Thoracic aorta (tissue), 2 donors: ENCODE results near the gene ZNF282. TPM values are rescaled to one million over a fixed set of nuclear protein-coding genes. Genes with fewer than 3 reads are reported as not detected.

ENCODE experiments used
- ATAC-seq: fragments of 150-250 bp; one replicate; pipeline ENCODE4 v1.8.0; 2017; ENCODE audit warnings: low read depth; ENCODE audit not compliant: insufficient number of reproducible peaks, low FRiP score
- DNase-seq: peaks from one replicate; pipeline ENCODE4 v3.0.0-alpha.2; 2020; ENCODE audit warnings: low spot score
- H3K27ac ChIP-seq, 2 donors: fragments of 200-600 bp; sonication (generic); 1 replicate in 1 of 2; 2 replicates in 1 of 2; pipeline ENCODE4 v1.5.1; 2016; ENCODE audit warnings: mild to moderate bottlenecking in 2 of 2, moderate library complexity in 2 of 2
- H3K27me3 ChIP-seq: fragments of 200-600 bp; sonication (generic); replicated peaks from 2 replicates; pipeline ENCODE4 v1.6.0; 2016; ENCODE audit warnings: mild to moderate bottlenecking; ENCODE audit not compliant: insufficient read depth
- H3K36me3 ChIP-seq: fragments of 200-600 bp; sonication (generic); one replicate; pipeline ENCODE4 v1.5.1; 2016
- H3K4me1 ChIP-seq, 2 donors: fragments of 200-600 bp; sonication (generic); 1 replicate in 1 of 2; 2 replicates in 1 of 2; pipeline versions ENCODE4 v1.5.1 to v1.6.0; 2016; ENCODE audit warnings: low read depth in 2 of 2, mild to moderate bottlenecking in 1 of 2; ENCODE audit not compliant: control insufficient read depth in 1 of 2
- H3K4me3 ChIP-seq: fragments of 200-600 bp; sonication (generic); 2 replicates; pipeline ENCODE4 v1.5.1; 2016; ENCODE audit warnings: mild to moderate bottlenecking
- H3K9me3 ChIP-seq: fragments of 200-600 bp; sonication (generic); 2 replicates; pipeline ENCODE4 v1.5.1; 2016
- total RNA-seq, 2 donors: library from RNA; depleted of rRNA; stranded (reverse); fragments of >200 nt; gene quantifications; one replicate each; pipeline versions ENCODE4 v1.1.0 to v1.2.3, GENCODE V29; 2016
- TF ChIP-seq, protein P1 (sequence below): fragments of 200-600 bp; sonication (generic); IDR thresholded peaks from one replicate; pipeline ENCODE4 v1.5.1; 2019; ENCODE audit warnings: antibody characterized with exemption

Gene ZNF282
- total RNA-seq, 2 donors from 2014 or later: 11.1 to 20.7 TPM

DNA sequence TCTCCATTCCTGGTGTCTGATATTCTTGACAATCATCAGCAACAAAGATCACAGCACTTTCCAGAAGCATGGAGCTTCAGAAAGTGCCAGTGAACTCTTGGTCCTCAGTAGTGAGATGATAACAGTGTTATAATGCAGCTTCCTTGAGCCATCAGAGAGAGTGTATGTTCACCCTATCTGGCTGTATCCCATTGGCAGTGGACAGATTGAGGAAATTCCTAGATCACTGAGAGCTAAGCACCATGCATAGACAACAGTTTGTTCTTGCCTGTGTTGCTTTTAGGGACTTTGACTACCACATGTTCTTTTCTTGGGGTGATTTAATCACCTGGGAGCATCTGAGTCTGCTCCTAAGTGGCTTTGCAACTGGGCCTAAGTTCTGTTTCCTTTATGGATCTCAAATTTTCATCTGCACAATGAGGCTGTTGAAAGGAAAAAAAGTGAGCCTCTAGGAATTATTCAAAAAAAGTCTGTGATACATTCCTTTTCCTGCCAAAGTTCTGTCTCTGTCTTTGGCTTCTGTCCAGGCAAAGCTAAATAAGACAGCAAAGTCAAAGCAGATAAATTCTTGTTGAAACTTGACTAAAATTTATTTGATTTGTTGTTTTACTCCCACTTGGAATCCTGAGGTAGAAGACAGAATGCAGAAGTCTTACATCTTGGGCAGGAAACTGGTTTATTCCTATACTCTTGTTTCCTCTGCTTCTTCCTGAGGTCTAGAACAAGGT is 14.5 kb upstream of the ZNF282 start:
- ATAC-seq: no peak
- Histone ChIP-seq H3K4me1 (no peaks in the 10 kb centered on the region), H3K27ac (no peak overlapping the region), H3K36me3 (peaks cover 35% of the 10 kb centered on the region), H3K9me3 (no peaks in the 10 kb centered on the region), H3K27me3 (no peaks in the 10 kb centered on the region), H3K4me3 (no peak overlapping the region)
- no peak for DNase-seq
- TF ChIP-seq, protein P1, sequence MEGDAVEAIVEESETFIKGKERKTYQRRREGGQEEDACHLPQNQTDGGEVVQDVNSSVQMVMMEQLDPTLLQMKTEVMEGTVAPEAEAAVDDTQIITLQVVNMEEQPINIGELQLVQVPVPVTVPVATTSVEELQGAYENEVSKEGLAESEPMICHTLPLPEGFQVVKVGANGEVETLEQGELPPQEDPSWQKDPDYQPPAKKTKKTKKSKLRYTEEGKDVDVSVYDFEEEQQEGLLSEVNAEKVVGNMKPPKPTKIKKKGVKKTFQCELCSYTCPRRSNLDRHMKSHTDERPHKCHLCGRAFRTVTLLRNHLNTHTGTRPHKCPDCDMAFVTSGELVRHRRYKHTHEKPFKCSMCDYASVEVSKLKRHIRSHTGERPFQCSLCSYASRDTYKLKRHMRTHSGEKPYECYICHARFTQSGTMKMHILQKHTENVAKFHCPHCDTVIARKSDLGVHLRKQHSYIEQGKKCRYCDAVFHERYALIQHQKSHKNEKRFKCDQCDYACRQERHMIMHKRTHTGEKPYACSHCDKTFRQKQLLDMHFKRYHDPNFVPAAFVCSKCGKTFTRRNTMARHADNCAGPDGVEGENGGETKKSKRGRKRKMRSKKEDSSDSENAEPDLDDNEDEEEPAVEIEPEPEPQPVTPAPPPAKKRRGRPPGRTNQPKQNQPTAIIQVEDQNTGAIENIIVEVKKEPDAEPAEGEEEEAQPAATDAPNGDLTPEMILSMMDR: no peak

DNA sequence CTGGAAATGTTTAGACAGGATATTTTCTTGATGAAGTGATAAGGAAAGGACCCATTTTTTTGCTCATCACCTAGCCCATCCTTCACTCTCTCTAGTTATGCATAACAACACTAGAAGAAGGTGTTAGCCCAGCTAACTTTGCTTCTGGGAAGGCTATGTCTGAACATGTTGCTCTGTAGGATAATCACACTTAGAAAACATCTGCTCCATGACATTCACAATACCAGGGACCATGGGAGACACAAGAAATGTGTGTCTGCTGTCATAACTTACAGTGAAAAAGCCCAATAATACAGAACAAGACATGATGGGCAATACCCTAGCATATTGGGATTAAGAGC is 13.9 kb upstream of the ZNF282 start:
- peaks cover 34% of the 10 kb centered on the region for H3K36me3 ChIP-seq
- H3K4me1 ChIP-seq: no peaks in the 10 kb centered on the region
- H3K4me3 ChIP-seq: no peak overlapping the region
- no peak overlapping the region for H3K27ac ChIP-seq
- no peaks in the 10 kb centered on the region for H3K9me3 ChIP-seq
- TF ChIP-seq, protein P1: no peak
- no peaks in the 10 kb centered on the region for H3K27me3 ChIP-seq
- DNase-seq: no peak
- ATAC-seq: no peak

DNA sequence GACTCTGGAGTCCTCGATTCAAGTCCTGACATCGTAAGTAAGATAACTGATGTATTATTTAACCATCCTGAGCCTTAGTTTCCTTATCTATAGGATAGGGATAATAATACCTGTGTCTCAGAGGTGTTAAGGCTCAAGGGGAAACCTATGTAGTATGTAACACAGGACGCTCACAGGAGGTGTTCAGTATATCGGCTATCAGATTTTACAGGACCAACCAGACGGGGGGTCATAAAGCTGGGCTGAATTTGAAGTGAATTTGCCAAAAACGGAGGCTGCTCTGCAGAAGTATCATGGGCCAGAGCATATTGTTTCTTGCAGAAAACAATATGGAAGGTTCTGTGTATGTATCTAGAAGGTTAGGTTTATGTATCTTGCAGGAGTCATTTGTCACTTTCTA is 11.1 kb upstream of the ZNF282 start:
- Histone ChIP-seq H3K4me3 (no peak overlapping the region), H3K27ac (no peak overlapping the region), H3K36me3 (peaks cover 8% of the 10 kb centered on the region), H3K27me3 (no peaks in the 10 kb centered on the region), H3K4me1 (no peaks in the 10 kb centered on the region), H3K9me3 (no peaks in the 10 kb centered on the region)
- DNase-seq (no peak), ATAC-seq (no peak)
- TF ChIP-seq, protein P1: no peak

DNA sequence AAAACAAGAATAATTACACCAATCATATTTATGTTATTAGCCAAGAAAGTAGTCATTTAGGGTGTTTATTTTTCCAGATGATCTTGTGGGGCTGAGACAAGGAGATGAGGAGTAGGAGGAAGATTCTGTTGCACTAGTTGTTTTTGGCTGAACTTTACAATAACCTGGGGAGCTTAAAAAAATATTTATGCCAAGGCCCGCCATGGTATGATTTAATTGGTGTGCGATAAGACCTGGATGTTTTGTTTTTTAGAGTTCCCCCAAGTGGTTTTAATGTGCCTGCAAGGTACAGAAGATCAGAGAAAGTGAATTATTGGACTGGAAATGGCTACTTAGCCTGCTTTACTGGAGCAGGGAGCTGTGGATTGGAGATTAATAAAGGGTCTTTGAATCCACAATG is 7.1 kb upstream of the ZNF282 start:
- TF ChIP-seq, protein P1: no peak
- H3K27me3 ChIP-seq: no peaks in the 10 kb centered on the region
- no peaks in the 10 kb centered on the region for H3K9me3 ChIP-seq
- no peaks in the 10 kb centered on the region for H3K4me1 ChIP-seq
- H3K27ac ChIP-seq: no peak overlapping the region
- no peak for DNase-seq
- no peak overlapping the region for H3K4me3 ChIP-seq
- ATAC-seq: no peak
- H3K36me3 ChIP-seq: no peaks in the 10 kb centered on the region

DNA sequence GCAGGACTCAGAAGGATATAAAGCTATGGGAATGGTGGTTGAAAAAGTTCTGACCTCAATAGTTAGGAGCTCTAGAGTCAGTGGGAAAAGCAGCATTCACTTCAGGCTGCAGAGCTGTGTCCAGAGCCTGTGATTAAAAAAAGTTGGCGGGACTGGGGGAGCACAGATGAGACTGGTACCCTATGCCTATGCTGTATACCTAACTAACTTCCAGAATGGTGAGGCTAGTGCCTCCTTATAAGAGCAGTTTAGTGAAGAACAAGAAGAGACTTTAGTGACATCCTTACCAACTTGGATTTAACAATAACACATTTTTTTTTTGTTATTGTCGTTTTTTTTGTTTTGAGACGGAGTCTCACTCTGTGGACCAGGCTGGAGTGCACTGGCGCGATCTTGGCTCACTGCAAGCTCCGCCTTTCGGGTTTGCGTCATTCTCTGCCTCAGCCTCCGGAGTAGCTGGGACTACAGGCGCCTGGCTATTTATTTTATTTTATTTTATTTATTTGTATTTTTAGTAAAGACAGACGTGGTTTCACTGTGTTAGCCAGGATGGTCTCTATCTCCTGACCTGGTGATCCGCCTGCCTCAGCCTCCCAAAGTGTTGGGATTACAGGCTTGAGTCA is 6.6 kb upstream of the ZNF282 start:
- no peaks in the 10 kb centered on the region for H3K36me3 ChIP-seq
- DNase-seq (no peak), ATAC-seq (no peak)
- H3K27me3 ChIP-seq: no peaks in the 10 kb centered on the region
- no peaks in the 10 kb centered on the region for H3K9me3 ChIP-seq
- no peak overlapping the region for H3K27ac ChIP-seq
- no peaks in the 10 kb centered on the region for H3K4me1 ChIP-seq
- TF ChIP-seq, protein P1: no peak
- no peak overlapping the region for H3K4me3 ChIP-seq
